Measurements from ENCODE around the gene NAA38.

GRCh38 chr17:7856811-7857712 is at the start of gene NAA38:
- TF ChIP-seq POLR2A (IDR thresholded peaks at IDR 0.05), result peak in 1 of 2 donors; percentile 48
- peak; percentile 4 to 72 (median 63) for TF ChIP-seq CTCF (IDR thresholded peaks at IDR 0.05 in 4 of 5, conservative IDR thresholded peaks at IDR 0.05 in 1 of 5)

Measured in gastrocnemius medialis (tissue), 4 donors.